IPS-NIHi11 (cell line): ENCODE data around the gene CBR3.
"Not testable (repeated sequence)": the region's sequence is repeated elsewhere in the genome, so short reads cannot be mapped to it uniquely, and the experiment has no call there.

ENCODE experiments used
- DNase-seq: peaks from one replicate; pipeline ENCODE4 v3.0.0; 2012; ENCODE audit warnings: mixed read lengths, low spot score

CBR3 gene

GRCh38 chr21:36134803-36135390, at the start of gene CBR3:
TSS of gene CBR3 (plus strand) at chr21:36135079. CDS start at chr21:36135193, 114 bp downstream.
- peak; percentile 53 for DNase-seq

GRCh38 chr21:36087362-36088138, 47.3 kb upstream of the CBR3 start:
- peak; percentile 26 for DNase-seq

- no peak for DNase-seq
Measured at GRCh38 chr21:36089946-36090345, 44.9 kb upstream of the CBR3 start.

- no peak for DNase-seq
Measured at GRCh38 chr21:36092681-36093080, 42.2 kb upstream of the CBR3 start.

- DNase-seq = no peak
Measured at GRCh38 chr21:36093512-36093911, 41.4 kb upstream of the CBR3 start.

- no peak for DNase-seq
Measured at GRCh38 chr21:36096398-36097290, 38.2 kb upstream of the CBR3 start.

- no peak for DNase-seq
Measured at GRCh38 chr21:36097427-36098181, 37.3 kb upstream of the CBR3 start.

GRCh38 chr21:36098182-36098532, 36.7 kb upstream of the CBR3 start:
- DNase-seq = no peak

GRCh38 chr21:36099000-36099399, 35.9 kb upstream of the CBR3 start:
- no peak for DNase-seq

GRCh38 chr21:36099695-36100211, 35.1 kb upstream of the CBR3 start:
- not testable (repeated sequence) for DNase-seq

GRCh38 chr21:36100971-36101641, 33.8 kb upstream of the CBR3 start:
- no peak for DNase-seq

- DNase-seq = no peak
Measured at GRCh38 chr21:36103434-36103833, 31.4 kb upstream of the CBR3 start.

GRCh38 chr21:36104317-36105300, 30.3 kb upstream of the CBR3 start:
- no peak for DNase-seq

GRCh38 chr21:36105327-36105842, 29.5 kb upstream of the CBR3 start:
- DNase-seq = no peak

GRCh38 chr21:36109868-36110267, 25.0 kb upstream of the CBR3 start:
- DNase-seq = no peak

GRCh38 chr21:36111238-36111637, 23.6 kb upstream of the CBR3 start:
- no peak for DNase-seq

GRCh38 chr21:36113647-36114428, 21.0 kb upstream of the CBR3 start:
- no peak for DNase-seq

- no peak for DNase-seq
Measured at GRCh38 chr21:36115138-36115730, 19.6 kb upstream of the CBR3 start.
